CD4-positive, alpha-beta T cell treated with Interleukin-2 at 100 ng/mL for 4 hours (primary cell): ENCODE measurements around the gene ORM2.
"Not testable (repeated sequence)": the region's sequence is repeated elsewhere in the genome, so short reads cannot be mapped to it uniquely, and the experiment has no call there.

ENCODE experiments used
- DNase-seq: peaks from one replicate; pipeline ENCODE4 v3.0.0-alpha.2; 2020; ENCODE audit warnings: low spot score

The ORM2 gene

GRCh38 chr9:114332474-114333040, 2.9 kb downstream of the ORM2 start:
- DNase-seq: not testable (repeated sequence)

GRCh38 chr9:114333718-114334117, 4.0 kb downstream of the ORM2 start:
- not testable (repeated sequence) for DNase-seq

GRCh38 chr9:114334490-114334889, 4.8 kb downstream of the ORM2 start:
- no peak for DNase-seq

GRCh38 chr9:114335745-114336144, 6.1 kb downstream of the ORM2 start:
- DNase-seq: no peak

GRCh38 chr9:114336157-114336556, 6.5 kb downstream of the ORM2 start:
- no peak for DNase-seq

GRCh38 chr9:114336699-114337395, 7.2 kb downstream of the ORM2 start:
- DNase-seq: no peak

GRCh38 chr9:114338187-114338586, 8.5 kb downstream of the ORM2 start:
- DNase-seq: no peak

- peak; percentile 53 for DNase-seq
These were observed 9.7 kb downstream of the ORM2 start for GRCh38 chr9:114339130-114339908.

GRCh38 chr9:114341152-114341830, 11.6 kb downstream of the ORM2 start:
- DNase-seq: no peak

- DNase-seq: no peak
These were observed 12.3 kb downstream of the ORM2 start for GRCh38 chr9:114341991-114342390.

- no peak for DNase-seq
These were observed 13.2 kb downstream of the ORM2 start for GRCh38 chr9:114342755-114343440.

GRCh38 chr9:114343471-114344187, 14.0 kb downstream of the ORM2 start:
- no peak for DNase-seq

- DNase-seq: no peak
These were observed 14.5 kb downstream of the ORM2 start for GRCh38 chr9:114344188-114344566.

- no peak for DNase-seq
These were observed 15.0 kb downstream of the ORM2 start for GRCh38 chr9:114344692-114345091.

- no peak for DNase-seq
These were observed 15.9 kb downstream of the ORM2 start for GRCh38 chr9:114345493-114346065.

- no peak for DNase-seq
These were observed 16.5 kb downstream of the ORM2 start for GRCh38 chr9:114346146-114346545.

- DNase-seq: no peak
These were observed 18.0 kb downstream of the ORM2 start for GRCh38 chr9:114347675-114348074.

GRCh38 chr9:114348261-114348905, 18.7 kb downstream of the ORM2 start:
- DNase-seq: no peak

- peak; percentile 79 for DNase-seq
These were observed 19.3 kb downstream of the ORM2 start for GRCh38 chr9:114348906-114349482.
